ENCODE results near the gene TRIM38.
"Not testable (repeated sequence)": the region's sequence is repeated elsewhere in the genome, so short reads cannot be mapped to it uniquely, and the experiment has no call there.

The TRIM38 gene

DNA sequence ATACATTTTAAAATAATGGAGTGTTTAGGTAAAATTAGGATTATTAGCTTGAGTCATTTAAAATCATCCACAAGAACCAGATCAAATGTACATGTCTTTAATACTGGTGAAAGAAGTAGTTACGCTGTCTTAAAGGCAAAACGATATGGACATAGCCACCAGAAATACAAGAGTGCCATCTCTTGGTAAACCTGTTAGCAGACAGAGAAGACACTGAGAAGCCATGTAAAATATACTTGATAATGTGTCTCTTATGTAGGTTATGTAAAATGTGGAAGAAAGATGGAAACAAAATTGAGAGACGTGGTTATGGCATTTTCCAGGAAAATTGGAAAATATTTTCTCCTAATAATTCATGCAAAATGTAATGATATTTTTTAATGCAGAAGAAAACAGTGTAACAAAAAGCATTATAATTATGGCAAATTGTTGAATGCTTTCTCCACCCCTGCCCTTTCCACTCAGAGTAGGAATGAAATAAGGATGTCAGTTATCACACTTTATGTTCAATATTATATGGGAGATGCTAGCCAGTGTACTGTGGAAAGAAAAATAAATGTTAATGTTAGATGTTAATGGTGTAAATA, 19.9 kb upstream of the TRIM38 start:
- no peak for DNase-seq (ENCODE audit: low read depth in 2 of 2)

DNA sequence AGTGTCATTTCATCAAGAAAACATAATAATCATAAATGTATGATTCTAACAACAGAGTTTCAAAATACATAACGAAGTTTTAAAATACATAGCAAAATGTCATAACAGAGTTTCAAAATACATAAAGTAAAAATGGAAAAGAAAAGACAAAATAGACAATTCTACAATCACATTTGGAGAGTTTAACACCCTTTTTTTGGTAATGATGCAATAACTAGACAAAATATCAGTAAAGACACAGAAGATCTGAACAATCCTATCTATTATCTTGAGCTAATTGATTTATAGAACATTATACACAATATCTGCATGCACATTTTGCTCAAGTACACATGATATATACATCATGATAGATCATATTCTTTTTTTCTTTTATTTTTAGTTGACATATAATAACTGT, 18.7 kb upstream of the TRIM38 start:
- no peak for DNase-seq (ENCODE audit: low read depth in 2 of 2)

GRCh38 chr6:25944688-25945574, 17.7 kb upstream of the TRIM38 start:
- DNase-seq (ENCODE audit: low read depth in 2 of 2) = no peak

DNA sequence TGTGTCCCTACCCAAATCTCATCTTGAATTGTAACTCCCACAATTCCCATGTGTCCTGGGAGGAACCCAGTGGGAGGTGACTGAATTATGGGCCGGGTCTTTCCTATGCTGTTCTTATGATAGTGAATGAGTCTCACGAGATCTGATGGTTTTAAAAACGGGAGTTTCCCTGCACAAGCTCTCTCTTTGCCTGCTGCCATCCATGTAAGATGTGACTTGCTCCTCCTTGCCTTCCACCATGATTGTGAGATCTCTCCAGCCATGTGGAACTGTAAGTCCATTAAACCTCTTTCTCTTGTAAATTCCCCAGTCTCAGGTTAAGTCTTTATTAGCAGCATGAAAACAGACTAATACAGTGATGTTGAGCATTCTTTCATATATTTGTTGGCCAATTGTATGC, 16.9 kb upstream of the TRIM38 start:
- not testable (repeated sequence) for DNase-seq (ENCODE audit: low read depth in 2 of 2)

GRCh38 chr6:25946631-25947030, 16.0 kb upstream of the TRIM38 start:
- no peak for DNase-seq (ENCODE audit: low read depth in 2 of 2)

- DNase-seq (ENCODE audit: low read depth in 2 of 2) = not testable (repeated sequence)
Measured at GRCh38 chr6:25947492-25947891, 15.1 kb upstream of the TRIM38 start.

DNA sequence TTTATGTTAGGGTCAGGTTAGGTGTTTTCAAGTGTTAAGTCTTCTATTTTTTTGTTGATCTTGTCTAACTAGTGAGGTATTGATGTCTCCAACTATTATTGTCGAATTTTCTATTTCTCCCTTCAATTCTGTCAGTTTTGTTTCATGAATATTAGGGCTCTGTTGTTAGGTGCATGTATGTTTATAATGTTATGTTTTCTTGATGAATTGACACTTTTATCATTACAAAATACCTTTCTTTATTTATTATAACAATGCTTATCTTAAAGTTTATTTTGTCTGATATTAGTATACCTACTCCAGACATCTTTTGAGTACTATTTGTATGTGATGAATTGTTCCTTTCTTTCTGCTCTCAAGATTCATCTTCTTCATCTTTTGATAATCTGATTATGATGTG, 12.9 kb upstream of the TRIM38 start:
- DNase-seq (ENCODE audit: low read depth in 2 of 2) = no peak

DNA sequence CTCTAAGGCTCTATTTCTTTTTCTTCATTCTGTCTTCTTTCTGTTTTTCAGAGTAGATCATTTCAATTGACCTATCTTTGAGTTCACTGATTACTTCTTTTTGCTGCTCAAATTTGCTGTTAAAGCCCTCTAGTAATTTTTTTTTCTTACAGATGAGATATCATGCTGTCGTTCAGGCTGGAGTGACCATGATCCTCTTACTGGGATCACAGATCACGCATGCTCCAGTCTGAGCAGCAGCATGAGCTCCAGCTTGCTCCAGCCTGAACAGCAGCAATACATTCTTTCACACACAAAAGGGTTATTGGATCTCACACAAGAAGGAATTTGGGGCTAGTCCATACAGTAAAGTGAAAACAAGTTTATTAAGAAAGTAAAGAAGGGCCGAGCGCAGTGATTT, 12.3 kb upstream of the TRIM38 start:
- DNase-seq (ENCODE audit: low read depth in 2 of 2) = no peak

GRCh38 chr6:25951296-25952032, 11.1 kb upstream of the TRIM38 start:
- no peak for DNase-seq (ENCODE audit: low read depth in 2 of 2)

- DNase-seq (ENCODE audit: low read depth in 2 of 2) = no peak
Measured at GRCh38 chr6:25952535-25952934, 10.1 kb upstream of the TRIM38 start.

DNA sequence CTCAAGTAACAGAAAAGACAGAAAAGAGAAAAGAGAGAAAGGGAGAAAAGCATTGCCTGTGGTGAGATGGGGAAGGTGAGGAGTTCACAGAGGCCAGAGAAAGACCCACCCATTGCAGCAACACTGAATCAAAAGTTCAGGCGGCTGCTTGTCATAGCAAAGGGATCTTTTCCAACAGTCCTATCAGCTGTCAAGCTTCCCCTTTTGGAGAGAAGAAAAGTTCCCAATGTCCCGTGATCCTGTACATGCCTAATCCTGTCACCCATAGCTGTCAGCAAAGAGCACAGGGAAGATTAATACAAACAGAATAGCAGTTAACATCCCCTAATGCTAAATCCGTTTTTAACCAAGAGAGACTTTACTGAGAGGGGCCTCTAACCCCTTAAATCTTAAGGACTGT, 8.9 kb upstream of the TRIM38 start:
- DNase-seq (ENCODE audit: low read depth in 2 of 2) = no peak

GRCh38 chr6:25954756-25955155, 7.8 kb upstream of the TRIM38 start:
- DNase-seq (ENCODE audit: low read depth in 2 of 2) = no peak

- DNase-seq (ENCODE audit: low read depth in 2 of 2) = no peak
Measured at GRCh38 chr6:25956226-25956625, 6.4 kb upstream of the TRIM38 start.

DNA sequence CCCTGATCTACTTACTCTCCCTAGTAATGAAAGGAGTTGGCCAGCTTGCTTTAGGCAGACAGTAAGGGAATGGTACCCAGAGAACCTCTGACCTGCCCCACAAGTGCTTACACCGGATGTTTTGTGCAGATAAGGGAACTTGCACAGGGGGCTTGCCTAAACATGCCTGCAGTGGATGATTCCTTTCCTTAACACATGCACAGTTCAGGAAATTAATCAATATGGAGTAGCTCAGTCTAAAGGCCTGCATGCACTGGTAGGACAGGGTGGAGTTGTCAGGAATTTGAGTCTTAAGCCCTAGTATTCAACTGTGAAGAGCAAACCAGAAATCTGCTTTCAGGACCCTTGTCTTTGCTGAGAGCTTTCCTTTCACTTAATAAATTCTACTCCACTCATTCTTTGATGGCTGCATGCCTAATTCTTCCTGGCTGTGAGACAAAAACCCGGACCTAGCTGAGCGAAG, 3.9 kb upstream of the TRIM38 start:
- no peak for DNase-seq (ENCODE audit: low read depth in 2 of 2)

GRCh38 chr6:25959890-25960536, 2.6 kb upstream of the TRIM38 start:
- DNase-seq (ENCODE audit: low read depth in 2 of 2) = no peak

- no peak for DNase-seq (ENCODE audit: low read depth in 2 of 2)
Measured at GRCh38 chr6:25960734-25961133, 1.9 kb upstream of the TRIM38 start.

- DNase-seq (ENCODE audit: low read depth in 2 of 2) = no peak
Measured at GRCh38 chr6:25961619-25962148, 918 bp upstream of the TRIM38 start.

- DNase-seq (ENCODE audit: low read depth in 2 of 2) = no peak
Measured at GRCh38 chr6:25963426-25964123, 973 bp downstream of the TRIM38 start.

DNA sequence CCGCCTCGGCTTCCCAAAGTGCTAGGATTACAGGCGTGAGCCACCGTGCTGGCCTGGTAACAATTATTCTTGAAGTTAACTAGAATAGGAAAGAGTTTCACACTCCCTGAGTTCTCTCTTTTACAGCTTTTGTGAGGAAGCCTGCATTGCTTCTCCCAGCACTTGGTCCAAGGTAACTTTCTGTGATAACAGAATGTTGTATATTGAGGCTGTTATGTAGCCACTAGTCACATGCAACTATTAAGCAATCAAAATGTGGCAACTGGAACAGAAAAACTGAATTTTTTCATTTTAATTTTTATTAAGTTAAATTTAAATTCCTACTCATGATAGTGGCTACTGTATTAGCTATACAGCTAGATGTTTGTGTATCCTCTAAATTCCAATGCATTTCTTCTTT, 2.5 kb downstream of the TRIM38 start:
- DNase-seq (ENCODE audit: low read depth in 2 of 2) = no peak

GRCh38 chr6:25966711-25967110, 4.1 kb downstream of the TRIM38 start:
- no peak for DNase-seq (ENCODE audit: low read depth in 2 of 2)

- DNase-seq (ENCODE audit: low read depth in 2 of 2) = no peak
Measured at GRCh38 chr6:25968769-25969168, 6.2 kb downstream of the TRIM38 start.
